NCI-H510A treated with DMSO at 0.1 percent for 48 hours (cell line): ENCODE measurements around the gene SDR42E2.
"Not testable (repeated sequence)": the region's sequence is repeated elsewhere in the genome, so short reads cannot be mapped to it uniquely, and the experiment has no call there.

Source experiments
- DNase-seq: peaks from one replicate; lab custom pipeline; 2025; lab: John Stamatoyannopoulos, UW

The SDR42E2 gene

GRCh38 chr16:22213801-22214200, 51.5 kb downstream of the SDR42E2 start:
- DNase-seq: no peak

- no peak for DNase-seq
Measured at GRCh38 chr16:22214402-22214801, 52.1 kb downstream of the SDR42E2 start.

GRCh38 chr16:22214889-22215288, 52.6 kb downstream of the SDR42E2 start:
- DNase-seq: no peak

- DNase-seq: no peak
Measured at GRCh38 chr16:22216191-22216831, 54.0 kb downstream of the SDR42E2 start.

- DNase-seq: not testable (repeated sequence)
Measured at GRCh38 chr16:22216832-22217225, 54.5 kb downstream of the SDR42E2 start.

- no peak for DNase-seq
Measured at GRCh38 chr16:22217890-22218730, 55.8 kb downstream of the SDR42E2 start.

- no peak for DNase-seq
Measured at GRCh38 chr16:22219389-22220068, 57.2 kb downstream of the SDR42E2 start.

- DNase-seq: no peak
Measured at GRCh38 chr16:22220069-22220440, 57.7 kb downstream of the SDR42E2 start.

GRCh38 chr16:22220714-22221113, 58.4 kb downstream of the SDR42E2 start:
- DNase-seq: no peak

- no peak for DNase-seq
Measured at GRCh38 chr16:22222006-22222405, 59.7 kb downstream of the SDR42E2 start.

GRCh38 chr16:22222998-22223397, 60.7 kb downstream of the SDR42E2 start:
- no peak for DNase-seq

- DNase-seq: no peak
Measured at GRCh38 chr16:22225060-22225459, 62.8 kb downstream of the SDR42E2 start.

- DNase-seq: no peak
Measured at GRCh38 chr16:22229889-22230288, 67.6 kb downstream of the SDR42E2 start.

GRCh38 chr16:22232277-22233036, 70.2 kb downstream of the SDR42E2 start:
- DNase-seq: no peak

- no peak for DNase-seq
Measured at GRCh38 chr16:22233037-22233372, 70.7 kb downstream of the SDR42E2 start.

- no peak for DNase-seq
Measured at GRCh38 chr16:22235839-22236745, 73.8 kb downstream of the SDR42E2 start.

GRCh38 chr16:22239131-22239805, 77.0 kb downstream of the SDR42E2 start:
- DNase-seq: no peak

- no peak for DNase-seq
Measured at GRCh38 chr16:22240023-22240710, 77.9 kb downstream of the SDR42E2 start.
